Right ventricle myocardium superior (tissue), 1 donor: ENCODE data around the gene RAP2C. TPM values are rescaled to one million over a fixed set of nuclear protein-coding genes. Genes with fewer than 3 reads are reported as not detected.

Source experiments
- ATAC-seq: fragments of 200-7000 bp; cut with Tn5 transposase; one replicate; pipeline ENCODE4 v1.9.1; 2020; ENCODE audit warnings: mild to moderate bottlenecking; ENCODE audit not compliant: poor library complexity
- DNase-seq: peaks from one replicate; pipeline ENCODE4 v3.0.0-alpha.2; 2020
- intact Hi-C: fragments of 100-400 bp; cut with DNase I; formaldehyde crosslinking; loops from one replicate; pipeline ENCODE4 v1.11.2; 2022
- long read RNA-seq: library from polyadenylated mRNA; unstranded; transcript quantifications from one replicate; pipeline ENCODE4 v2.0.0, GENCODE V29; 2021
- total RNA-seq: library from RNA; stranded (reverse); fragmentation: NEBNext Ultra II Directional; extraction: Animal tissue kit (Norgen Biotek cat#: 25700); gene quantifications from one replicate; pipeline ENCODE4 v1.2.1, GENCODE V29; 2021
- donor health status: DM: no; HTN: yes; CAD: no; lungs with severe emphysema.

Gene RAP2C
- 18.0 TPM for total RNA-seq
- long read RNA-seq, partial matches to known transcripts = 5 of 12 reads
- long read RNA-seq, other reads (novel, unspliced or antisense) = 7 of 12 reads

DNA sequence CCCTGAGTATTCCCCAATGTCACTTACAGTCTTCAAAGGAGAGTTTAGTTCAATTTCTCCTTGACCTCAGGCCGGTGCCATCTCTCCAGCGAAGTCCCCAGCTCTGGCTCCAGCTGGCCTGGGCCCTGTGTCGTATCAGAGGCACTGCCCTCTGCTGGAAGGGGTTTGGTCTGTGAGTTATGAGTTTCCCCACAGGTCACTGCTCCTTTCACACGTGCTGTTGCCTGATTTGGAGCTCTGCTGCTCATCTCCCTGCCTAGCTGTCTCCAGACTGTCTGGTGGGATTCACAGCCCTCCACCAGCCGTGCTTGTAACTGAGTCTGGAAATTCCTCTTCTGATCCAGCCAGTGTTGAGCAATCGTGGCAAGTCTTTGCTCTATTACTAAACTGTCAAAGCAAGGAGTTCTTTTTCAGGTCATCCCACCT is at the start of gene RAP2C:
Gene RAP2C, minus strand, starts transcription at position 105 of the 426 bp plus-strand sequence. CDS start 2,179 bp downstream, outside the sequence.
- intact Hi-C loops = no loop called here
- ATAC-seq (peak; percentile 90), DNase-seq (peak; percentile 83)

DNA sequence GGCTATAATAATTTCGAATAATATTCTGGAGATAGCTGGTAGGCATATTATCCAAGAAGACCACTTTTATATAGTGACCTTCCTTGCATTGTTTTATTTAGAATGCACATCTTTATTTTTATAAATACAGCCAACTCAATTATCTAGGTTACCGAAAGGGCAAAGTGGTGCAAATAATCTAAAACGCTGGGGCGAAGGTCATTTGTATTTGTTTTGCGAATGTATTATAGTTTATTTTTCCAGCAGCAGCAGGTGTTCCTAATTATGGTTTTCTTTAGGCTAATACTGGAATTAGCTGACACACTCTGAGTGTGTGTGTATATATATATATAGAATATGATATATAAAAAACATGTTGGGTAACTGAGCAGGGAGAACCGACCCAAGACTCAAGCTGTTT is 48.1 kb upstream of the RAP2C start:
- no peak for ATAC-seq
- DNase-seq = no peak
- intact Hi-C loops = no loop called here

DNA sequence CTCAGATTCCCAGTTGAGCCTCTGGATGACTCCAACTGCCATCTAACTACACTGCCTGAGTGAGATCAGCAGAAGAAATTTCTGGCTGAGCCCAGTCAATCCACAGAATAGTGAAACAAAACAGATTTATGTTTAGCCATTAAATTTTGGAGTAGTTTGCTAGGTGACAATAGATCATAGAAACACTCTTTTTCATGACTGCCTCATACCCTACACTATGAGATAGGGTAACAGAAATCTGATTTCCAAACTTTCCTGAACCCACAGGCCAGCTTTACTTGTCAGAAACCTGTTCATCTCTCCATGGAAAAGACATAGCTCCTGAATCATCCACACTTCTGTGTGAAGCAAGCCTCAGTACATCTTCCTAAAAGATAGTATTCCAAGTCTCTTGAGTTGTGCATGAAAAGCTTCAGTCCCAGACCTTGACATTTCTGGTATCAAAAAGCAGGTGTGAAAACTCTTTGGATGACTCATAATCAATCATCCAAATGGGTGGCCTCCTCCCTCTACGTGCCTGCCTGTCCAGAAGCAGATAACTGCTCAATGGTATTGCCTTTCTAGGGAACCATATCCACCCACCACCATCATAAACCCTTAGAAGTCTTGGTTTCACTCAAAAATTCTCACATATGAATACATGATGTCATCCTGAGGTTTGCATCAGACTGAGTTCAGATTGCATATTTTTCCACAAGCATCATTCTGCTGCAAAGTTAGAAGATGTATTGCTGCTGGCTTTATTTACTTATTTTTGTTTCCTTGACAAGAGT is 47.5 kb upstream of the RAP2C start:
- intact Hi-C loops = no loop called here
- no peak for DNase-seq
- no peak for ATAC-seq

DNA sequence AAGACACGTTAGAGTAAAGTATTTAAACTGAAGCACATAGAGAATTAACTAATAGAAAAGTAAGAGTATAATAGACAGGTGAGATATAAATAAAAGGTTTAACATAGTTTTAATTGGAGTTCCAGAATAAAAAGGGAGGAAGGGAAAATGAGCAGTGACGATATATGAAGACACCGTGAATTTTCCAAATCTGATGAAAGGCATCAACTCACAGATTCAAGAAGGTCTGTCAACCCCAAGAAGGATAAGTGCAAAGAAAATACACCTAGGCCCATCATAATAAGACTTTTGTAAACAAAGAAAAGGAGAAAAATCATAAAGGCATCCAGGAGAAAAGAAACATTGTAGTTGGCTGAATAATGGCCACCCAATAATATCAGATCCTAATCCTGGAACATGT is 43.9 kb upstream of the RAP2C start:
- no peak for DNase-seq
- intact Hi-C loops = no loop called here
- ATAC-seq = no peak

DNA sequence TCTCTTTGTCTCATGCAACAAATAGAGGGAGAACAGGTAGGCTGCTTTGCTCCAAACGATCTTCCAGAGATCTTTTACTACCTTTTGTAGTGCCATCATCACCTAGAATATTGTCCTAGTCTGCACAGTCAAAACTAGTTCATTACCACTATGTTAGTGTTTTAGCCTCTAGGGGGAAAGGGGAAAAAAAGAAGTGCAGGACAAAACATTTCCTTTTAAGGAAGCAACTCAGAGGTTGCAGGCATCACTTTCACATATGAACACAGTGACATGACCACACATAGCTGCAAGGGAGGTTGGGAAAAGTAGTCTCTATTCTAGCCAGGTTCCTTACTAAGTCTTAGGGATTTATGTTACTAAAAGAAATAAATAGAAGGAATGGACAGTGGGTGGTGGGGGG is 39.3 kb upstream of the RAP2C start:
- no peak for ATAC-seq
- no peak for DNase-seq
- intact Hi-C loops = no loop called here

DNA sequence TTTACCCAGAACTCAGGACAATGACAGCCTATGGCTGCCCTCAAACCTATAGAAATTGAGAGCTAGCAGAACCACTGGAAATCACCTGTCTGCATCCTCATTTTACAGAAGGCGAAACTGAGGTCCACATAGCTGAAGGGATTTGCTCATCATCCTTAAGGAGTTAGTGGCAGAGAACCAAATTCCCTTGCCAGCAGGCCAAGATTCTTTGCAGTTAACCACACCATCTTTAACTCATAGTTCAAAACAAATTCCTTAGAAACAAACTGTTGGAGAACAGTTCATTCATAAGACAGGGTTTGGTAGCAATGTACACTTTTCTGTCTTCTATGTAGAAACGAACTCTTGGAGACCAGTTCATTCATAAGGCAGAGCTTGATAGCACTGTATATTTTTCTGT is 37.9 kb upstream of the RAP2C start:
- intact Hi-C loops = no loop called here
- no peak for ATAC-seq

DNA sequence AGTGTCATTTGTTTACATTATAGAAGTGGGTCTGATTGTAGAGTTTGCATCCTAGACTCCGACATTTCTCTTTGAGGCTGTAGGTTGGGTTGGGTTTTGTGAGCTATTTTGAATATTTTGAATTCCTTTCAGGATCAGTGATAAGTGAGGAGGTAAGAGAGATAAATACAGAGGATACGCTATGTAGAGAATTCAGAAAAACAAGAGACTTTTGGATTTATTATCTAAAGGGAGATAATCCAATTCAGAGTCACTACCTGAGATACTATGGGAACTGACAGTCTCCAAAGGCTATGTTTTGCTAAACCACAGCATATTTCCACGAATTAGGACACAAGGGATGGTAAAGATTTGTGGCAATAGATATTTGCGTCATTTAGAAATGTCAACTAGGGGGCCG is 16.9 kb upstream of the RAP2C start:
- intact Hi-C loops = no loop called here
- no peak for ATAC-seq
- no peak for DNase-seq

More for the DNA sequence above, 37.9 kb upstream of the RAP2C start:
- DNase-seq = no peak

DNA sequence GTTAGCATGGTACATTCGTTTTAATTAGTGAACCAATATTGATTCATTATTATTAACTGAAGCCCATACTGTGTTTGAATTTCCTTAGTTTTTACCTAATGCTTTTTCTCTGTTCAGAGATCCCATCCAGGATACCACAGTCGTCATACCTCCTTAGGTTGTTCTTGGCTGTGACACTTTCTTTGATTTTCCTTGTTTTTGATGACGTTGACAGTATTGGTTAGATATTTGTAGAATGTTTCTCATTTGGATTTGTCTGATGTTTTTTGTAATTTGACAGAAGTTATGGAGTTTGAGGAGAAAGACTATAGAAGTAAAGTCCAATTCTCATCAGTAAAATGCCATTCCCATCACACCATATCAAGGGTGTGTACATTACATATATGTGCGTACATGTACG is 16.2 kb upstream of the RAP2C start:
- no peak for DNase-seq
- ATAC-seq = no peak
- intact Hi-C loops = no loop called here

DNA sequence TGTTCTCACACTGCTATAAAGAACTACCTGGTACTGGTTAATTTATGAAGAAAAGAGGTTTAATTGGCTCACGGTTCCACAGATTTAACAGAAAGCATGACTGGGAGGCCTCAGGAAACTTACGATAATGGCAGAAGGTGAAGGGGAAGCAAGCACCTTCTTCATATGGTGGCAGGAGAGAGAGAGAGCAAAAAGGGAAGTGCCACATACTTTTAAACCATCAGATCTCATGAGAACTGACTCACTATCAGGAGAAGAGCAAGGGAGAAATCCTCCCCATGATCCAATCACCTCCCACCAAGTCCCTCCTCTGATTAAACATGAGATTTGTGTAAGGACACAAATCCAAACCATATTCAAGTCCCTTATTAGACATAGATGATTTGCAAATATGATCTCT is 12.3 kb upstream of the RAP2C start:
- DNase-seq (no peak), ATAC-seq (no peak)
- intact Hi-C loops = no loop called here

DNA sequence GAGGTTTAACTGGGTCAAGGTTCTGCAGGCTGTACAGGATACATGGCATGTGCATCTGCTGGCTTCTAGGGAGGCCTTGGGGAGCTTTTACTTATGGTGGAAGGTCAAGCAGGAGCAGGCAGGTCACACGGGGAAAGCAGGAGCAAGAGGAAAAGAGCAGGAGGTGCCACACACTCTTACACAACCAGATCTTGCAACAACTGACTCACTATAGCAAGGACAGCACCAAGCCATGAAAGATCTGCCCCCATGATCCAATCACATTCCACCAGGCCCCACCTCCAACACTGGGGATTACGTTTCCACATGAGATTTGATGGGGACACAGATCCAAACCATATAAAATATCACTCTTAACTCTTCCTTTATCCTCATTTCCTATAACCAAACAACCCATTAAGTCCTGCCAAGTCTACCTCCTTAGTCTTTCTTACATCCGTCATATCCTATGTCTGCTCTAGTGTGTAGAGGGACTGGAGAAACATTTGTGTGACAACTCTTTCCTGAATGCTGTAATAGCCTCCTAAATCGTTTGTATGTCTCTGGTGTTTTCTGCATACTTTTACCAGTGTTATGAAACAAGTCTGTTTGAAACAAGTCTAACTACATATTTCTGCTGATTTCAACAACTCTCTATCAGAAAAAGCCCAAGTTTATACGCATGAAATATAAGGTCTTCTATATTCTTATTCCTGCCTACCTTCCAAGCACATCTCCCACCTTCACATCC is 8.3 kb upstream of the RAP2C start:
- ATAC-seq (no peak), DNase-seq (no peak)
- intact Hi-C loops = no loop called here

DNA sequence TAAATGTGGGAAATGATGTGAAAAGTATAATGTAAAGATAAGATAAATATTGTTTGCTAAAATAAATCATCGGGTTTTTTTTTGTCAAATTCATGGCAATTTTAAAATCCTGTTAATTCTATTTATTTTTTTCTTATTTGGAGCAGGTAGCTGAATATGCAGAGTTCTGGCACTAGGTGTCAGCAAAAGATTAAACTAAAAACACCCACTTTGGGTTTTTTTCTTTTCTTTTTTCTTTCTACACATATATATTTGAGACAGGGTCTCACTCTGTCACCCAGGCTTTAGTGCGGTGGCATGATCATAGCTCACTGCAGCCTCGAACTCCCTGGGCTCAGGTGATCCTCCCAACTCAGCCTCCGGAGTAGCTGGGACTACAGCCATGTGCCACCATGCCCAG is 6.9 kb upstream of the RAP2C start:
- DNase-seq (no peak), ATAC-seq (no peak)
- intact Hi-C loops = no loop called here

DNA sequence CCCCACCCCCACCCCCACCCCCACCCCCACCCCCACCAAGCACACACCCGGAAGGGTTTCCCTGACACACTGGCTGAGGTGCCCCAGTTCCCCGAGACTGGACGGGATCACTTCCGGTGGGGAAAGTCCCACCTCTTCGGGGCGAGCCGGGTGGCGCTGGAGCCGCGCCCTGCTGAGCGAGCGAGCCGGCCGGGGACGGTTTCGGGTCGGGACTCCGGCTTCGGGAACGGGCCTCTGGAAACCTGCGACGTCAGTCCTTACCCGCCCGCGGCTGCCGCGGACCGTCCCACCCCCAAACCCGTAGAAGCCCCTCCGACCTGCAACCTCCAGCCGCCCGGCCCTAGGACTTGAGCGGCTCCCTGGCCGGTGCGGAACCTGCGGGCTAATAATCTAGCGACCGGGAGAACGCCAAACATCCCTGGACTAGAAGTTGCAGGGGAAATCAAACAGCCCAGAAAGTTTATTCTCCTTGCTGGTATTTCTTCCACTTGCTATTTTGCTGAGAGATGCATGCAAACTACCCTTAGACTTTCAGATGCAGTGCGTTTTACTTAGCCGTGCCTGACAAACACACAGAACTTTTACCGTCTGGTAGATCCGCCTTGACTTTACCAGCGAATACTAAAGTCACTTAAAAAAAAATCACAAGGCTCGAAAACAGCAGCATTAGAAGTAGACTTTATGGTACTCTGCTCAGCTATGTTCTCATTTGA is 991 bp downstream of the RAP2C start:
- DNase-seq = peak; percentile 85
- intact Hi-C loops = no loop called here
- ATAC-seq = peak; percentile 93

DNA sequence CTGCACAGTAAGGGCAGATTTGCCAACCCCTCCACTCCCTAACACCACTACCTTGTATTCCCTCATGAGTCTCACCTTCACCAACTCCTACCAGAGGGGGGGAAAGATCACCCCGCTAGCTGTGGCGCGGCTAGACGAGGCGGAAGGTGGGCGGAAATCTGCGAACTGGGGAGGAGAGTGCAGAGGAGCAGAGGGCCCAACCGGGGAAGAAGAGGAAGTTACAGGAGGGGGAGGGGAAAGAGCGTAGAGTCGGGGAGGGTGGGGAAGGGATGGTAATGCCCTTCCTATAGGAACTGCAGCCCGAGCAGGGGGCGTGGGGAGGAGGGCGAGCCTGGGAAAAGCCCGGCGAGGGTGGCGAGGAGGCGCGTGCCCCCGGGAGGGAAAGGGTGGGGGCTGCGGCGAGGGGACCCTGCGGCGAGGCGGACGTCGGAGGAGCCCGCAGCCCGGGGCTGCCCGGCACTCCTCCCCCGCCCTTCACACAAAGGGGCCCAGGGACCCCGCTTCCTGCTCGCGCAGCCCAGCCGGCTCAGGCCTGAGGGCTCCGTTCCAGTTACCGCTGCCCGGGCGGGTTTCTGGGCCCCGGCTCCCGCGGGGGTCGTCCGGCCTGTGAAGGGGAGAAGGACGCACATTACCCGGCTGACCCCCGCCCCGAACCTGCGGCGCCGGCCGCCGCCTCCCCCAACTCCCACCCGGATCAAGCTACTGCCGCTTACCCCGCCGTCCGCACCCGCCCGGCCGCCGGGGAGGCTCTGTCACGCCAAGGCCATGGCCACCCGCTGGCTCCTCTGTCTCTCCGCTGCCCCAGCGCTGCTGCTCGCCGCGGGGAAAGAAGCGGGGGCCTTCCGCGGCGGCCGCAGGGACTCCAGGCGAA is 1.8 kb downstream of the RAP2C start:
- ATAC-seq = peak; percentile 62
- intact Hi-C loops = no loop called here
- DNase-seq = peak; percentile 63

DNA sequence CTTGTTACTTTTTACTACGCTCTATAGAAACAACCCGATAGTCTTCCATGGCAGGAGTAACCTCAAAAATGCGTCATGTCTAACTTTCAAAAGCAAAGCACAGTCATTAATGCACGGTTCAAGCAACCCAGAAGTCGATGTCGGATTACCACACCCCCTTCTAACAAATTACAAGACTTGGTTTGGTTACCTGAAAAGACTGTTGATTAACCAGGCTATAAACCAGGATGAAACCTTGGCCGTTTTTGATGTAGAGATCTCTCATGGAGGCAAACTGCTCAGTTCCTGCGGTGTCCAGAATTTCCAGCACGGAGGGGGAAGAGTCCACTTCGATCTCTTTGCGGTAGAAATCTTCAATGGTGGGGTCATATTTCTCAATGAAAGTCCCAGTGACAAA is 2.4 kb downstream of the RAP2C start:
- ATAC-seq (no peak), DNase-seq (no peak)
- intact Hi-C loops = no loop called here

DNA sequence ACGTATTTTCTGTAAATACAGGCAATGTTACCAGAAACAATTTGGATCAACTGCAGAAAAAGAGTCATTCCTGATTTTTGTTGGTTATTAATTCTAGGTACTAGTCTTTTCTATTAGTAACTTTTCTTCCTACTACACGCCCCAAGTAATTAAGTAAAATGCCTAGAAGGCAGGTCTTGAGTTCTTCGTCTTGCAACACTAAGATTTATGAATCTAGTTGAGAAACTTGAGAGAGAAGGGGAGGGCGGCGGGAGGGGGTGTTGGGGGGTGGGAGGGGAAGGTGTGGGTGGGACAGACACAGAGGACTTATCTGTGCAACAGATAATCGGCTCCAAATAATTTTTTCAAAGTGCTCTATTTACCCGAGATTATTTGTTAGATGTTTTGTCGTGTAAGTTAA is 3.0 kb downstream of the RAP2C start:
- DNase-seq = no peak
- intact Hi-C loops = no loop called here

DNA sequence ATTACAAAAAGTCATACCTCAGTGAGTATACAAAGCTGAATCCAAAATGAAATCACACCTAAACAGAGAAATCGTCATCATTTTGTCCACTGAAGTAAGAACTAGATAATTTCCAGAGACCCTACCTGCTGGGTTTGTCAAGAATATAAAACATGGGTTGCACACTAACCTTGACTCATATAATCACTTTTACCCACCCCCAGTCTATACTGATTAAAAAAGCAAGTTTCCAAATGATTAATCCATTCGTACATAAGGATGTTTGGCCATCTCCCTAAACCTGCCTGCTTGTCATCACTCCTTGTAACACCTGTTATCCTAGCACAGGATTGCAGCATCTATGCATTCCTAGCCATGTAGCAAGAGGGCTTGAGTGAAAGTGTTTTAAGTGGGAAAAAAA is 4.7 kb downstream of the RAP2C start:
- DNase-seq (no peak), ATAC-seq (no peak)
- intact Hi-C loops = no loop called here

More for the DNA sequence above, 3.0 kb downstream of the RAP2C start:
- ATAC-seq = no peak

DNA sequence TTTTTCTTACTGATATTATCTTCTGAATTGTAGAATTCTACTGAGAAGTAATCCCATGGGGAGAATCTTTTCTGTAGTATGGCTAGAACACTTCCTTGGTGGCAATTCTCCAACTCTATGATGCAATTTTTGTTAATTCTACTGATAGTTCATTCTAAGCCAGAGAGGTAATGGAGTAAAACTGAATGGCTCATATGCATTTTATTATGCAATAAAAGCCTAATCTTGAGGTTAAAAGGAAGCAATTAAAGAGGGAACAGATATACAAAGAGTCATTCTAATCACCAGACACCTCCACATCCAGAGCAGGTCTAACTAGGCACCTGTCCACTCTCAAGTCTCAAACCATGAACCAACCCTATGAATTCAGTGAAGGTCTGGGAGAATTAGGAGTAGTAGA is 9.7 kb downstream of the RAP2C start:
- intact Hi-C loops = no loop called here
- peak; percentile 56 for ATAC-seq
- no peak for DNase-seq

DNA sequence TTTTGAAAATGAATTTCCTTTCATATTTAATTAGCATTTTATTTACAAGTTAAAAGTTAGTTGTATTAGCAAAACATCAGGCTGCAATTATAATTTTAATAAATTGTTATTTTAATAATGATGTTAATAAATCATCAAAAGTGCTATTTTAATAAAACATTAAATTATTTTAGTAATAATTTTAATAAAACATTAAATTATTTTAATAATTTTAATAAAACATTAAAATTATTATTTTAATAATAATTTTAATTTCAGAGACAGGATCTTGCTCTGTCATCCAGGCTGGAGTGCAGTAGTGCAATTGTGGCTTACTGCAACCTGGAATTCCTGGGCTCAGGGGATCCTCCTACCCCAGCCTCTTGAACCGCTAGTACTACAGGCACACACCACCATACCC is 10.8 kb downstream of the RAP2C start:
- DNase-seq (no peak), ATAC-seq (no peak)
- intact Hi-C loops = no loop called here

DNA sequence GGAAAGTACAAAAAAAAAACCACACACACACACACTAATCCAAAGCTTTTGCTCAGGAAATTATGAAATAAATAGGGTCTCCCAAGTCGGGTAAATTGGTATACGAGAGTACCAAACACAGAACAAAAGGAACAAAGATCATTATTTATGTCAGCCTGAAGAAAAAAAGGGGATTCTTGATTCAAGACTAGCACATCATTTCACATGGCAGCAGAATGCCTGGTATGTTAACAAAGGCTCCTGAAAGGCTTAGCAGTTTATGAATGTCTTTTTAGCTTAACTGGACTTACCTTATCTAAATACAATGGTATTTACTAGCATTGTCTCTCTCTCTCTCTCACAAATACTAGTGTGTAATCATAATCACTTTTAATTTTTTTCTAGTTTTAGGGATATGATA is 11.3 kb downstream of the RAP2C start:
- no peak for ATAC-seq
- intact Hi-C loops = no loop called here
- DNase-seq = no peak
